Measurements from ENCODE around the gene RAC3.

GRCh38 chr17:82079001-82079677 lies 47.7 kb downstream of the RAC3 start:
- TF ChIP-seq CTCF (IDR thresholded peaks at IDR 0.05; ENCODE audit: low read depth, low read length, missing input control) (no peak), REST (IDR thresholded peaks at IDR 0.05) (no peak), SP1 (IDR thresholded peaks at IDR 0.05) (no peak), YY1 (IDR thresholded peaks at IDR 0.05) (no peak), TAF1 (conservative IDR thresholded peaks at IDR 0.05) (no peak), ATF3 (IDR thresholded peaks at IDR 0.05) (no peak), GABPA (IDR thresholded peaks at IDR 0.05 in 1 of 2, conservative IDR thresholded peaks at IDR 0.05 in 1 of 2) (no peak), FOXA2 (IDR thresholded peaks at IDR 0.05) (no peak)

All from liver (tissue), 3 donors.